GM12872 (cell line): ENCODE data around the gene RPLP2.

Experiments
- CTCF ChIP-seq: IDR thresholded peaks from 3 replicates; pipeline ENCODE4 v1.5.1; 2011; ENCODE audit warnings: low read depth, mild to moderate bottlenecking, low read length, moderate library complexity; ENCODE audit not compliant: insufficient read depth

The RPLP2 gene

GRCh38 chr11:800473-800872, 9.3 kb upstream of the RPLP2 start:
- TF ChIP-seq CTCF: no peak

DNA sequence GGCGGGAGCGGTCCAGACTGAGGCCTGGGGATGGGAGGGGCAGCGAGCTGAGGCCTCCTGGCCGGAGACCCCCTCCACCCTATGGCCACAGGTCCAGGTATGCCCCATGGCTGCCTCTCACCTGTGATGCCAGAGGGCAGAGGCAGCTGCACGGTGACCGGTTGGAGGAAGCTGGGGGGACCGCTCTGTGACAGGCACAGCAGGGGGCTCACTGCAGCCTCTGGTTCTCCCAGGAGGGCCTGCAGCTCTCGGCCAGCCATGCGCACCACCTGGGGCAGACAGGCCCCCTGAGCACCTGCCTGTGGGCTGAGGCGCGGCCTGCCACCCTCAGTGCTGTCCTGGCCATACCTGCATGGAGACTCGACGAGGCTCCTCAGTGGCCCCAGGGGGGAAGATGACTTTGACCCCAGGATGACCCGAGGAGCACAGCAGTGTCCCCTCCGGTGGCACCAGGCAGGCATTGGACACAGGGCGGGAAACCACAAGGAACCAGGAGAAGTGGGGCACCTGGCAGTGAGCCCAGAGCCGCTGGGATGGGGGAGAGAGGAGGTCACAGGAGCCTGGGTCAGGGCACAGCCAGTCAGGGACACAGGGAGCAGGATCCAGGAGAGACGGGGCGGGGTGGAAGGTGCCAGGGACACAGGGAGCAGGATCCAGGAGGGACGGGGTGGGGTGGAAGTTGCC, 8.5 kb upstream of the RPLP2 start:
- TF ChIP-seq CTCF: no peak

- no peak for TF ChIP-seq CTCF
These were observed 7.6 kb upstream of the RPLP2 start for GRCh38 chr11:802018-802617.

DNA sequence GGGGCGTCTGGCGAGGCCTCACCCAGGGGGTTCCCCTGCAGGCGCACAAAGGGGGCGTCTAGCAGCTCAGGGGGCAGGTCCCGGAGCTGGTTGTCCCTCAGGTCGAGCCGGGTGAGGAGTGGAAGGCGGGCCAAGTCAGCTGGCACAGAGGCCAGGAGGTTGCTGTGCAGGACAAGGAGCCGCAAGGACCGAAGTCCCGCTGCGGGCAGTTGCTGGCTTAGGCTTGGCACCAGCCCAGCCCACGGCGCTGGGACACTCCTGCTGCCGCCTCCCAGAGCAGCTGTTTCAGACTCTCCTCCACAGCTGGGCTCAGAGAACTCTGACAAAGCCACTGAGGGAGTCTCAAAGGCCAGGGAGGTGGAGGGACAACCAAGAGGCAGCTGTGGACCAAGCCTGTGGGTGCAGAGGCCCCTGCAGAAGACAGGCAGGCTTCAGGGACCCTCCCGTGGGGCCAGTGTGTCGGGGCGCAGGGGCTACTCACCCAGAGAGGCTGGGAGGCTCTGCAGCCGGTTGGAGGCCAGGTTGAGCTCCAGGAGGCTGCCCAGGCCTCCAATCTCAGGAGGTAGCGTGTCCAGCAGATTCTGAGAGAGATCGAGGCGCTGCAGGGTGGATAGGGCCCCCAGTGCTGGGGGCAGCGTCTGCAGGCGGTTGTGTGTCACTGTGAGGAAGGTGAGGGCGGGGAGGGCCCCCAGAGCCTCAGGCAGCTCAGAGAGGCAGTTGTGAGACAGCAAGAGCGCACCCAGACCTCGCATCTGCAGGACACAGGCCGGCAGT, 6.9 kb upstream of the RPLP2 start:
- no peak for TF ChIP-seq CTCF

DNA sequence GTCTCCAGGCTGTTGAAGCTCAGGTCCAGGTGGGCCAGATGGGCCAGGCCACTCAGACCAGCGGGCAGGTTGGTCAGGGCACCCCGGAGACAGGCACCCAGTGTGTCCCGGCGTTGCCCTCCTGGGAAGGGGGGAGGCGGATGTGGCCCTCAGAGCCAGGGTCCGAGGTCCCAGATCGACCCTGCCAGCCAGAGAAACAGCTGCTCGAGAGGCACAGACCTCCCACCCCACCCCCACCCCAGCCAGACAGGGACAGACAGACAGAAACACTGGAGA, 6.4 kb upstream of the RPLP2 start:
- no peak for TF ChIP-seq CTCF

- no peak for TF ChIP-seq CTCF
These were observed 5.8 kb upstream of the RPLP2 start for GRCh38 chr11:803770-804598.

DNA sequence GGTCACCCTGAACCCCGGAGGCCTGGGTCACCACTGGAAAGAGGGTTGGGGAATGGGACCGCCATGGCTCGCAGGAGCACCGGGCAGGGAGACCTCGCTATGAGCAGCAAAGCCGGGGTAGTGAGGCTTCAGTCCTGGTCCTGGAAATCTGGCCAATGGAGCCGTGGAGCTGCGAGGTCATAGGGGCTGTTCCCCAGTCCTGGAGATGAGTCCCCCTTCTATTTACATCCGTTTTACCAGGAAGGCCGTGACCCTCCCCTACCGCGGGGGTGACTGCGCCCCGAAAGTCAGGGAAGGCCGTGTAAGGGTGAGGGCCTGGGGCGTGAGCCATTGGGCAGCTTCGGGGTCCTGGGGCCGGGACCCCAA, 5.2 kb upstream of the RPLP2 start:
- no peak for TF ChIP-seq CTCF
